ENCODE data around the gene CNDP1.
A peak's percentile ranks its signal among the peaks of the same experiment; 100 is the strongest.

The CNDP1 gene

GRCh38 chr18:74590671-74591070 lies 56.4 kb downstream of the CNDP1 start:
- DNase-seq, result no peak

- DNase-seq, result no peak
These were observed 61.1 kb downstream of the CNDP1 start for GRCh38 chr18:74595431-74595830.

GRCh38 chr18:74597034-74597661 lies 62.8 kb downstream of the CNDP1 start:
- DNase-seq, result peak; percentile 52

GRCh38 chr18:74597662-74598349 lies 63.5 kb downstream of the CNDP1 start, which contains the start of gene ZNF407:
Gene ZNF407, plus strand, starts transcription at chr18:74597870. Its CDS starts 33,150 bp downstream, at chr18:74631020.
- peak; percentile 78 for DNase-seq

- DNase-seq, result peak; percentile 58
These were observed 64.2 kb downstream of the CNDP1 start for GRCh38 chr18:74598350-74599001.

GRCh38 chr18:74604361-74604760 lies 70.1 kb downstream of the CNDP1 start:
- DNase-seq, result no peak

GRCh38 chr18:74604774-74605173 lies 70.5 kb downstream of the CNDP1 start:
- no peak for DNase-seq

GRCh38 chr18:74608681-74609080 lies 74.4 kb downstream of the CNDP1 start:
- DNase-seq, result no peak

- no peak for DNase-seq
These were observed 75.2 kb downstream of the CNDP1 start for GRCh38 chr18:74609535-74609934.

- DNase-seq, result no peak
These were observed 75.8 kb downstream of the CNDP1 start for GRCh38 chr18:74610051-74610615.

- DNase-seq, result no peak
These were observed 76.6 kb downstream of the CNDP1 start for GRCh38 chr18:74610860-74611259.

GRCh38 chr18:74611765-74612164 lies 77.5 kb downstream of the CNDP1 start:
- no peak for DNase-seq

GRCh38 chr18:74613381-74613780 lies 79.1 kb downstream of the CNDP1 start:
- no peak for DNase-seq

GRCh38 chr18:74616494-74616893 lies 82.2 kb downstream of the CNDP1 start:
- no peak for DNase-seq

- no peak for DNase-seq
These were observed 83.2 kb downstream of the CNDP1 start for GRCh38 chr18:74617486-74617885.

GRCh38 chr18:74622072-74622471 lies 87.8 kb downstream of the CNDP1 start:
- no peak for DNase-seq

- DNase-seq, result peak; percentile 15
These were observed 88.9 kb downstream of the CNDP1 start for GRCh38 chr18:74623047-74623816.

- DNase-seq, result no peak
These were observed 90.2 kb downstream of the CNDP1 start for GRCh38 chr18:74624466-74624865.

- no peak for DNase-seq
These were observed 90.9 kb downstream of the CNDP1 start for GRCh38 chr18:74625157-74625556.

GRCh38 chr18:74626049-74626874 lies 92.0 kb downstream of the CNDP1 start:
- DNase-seq, result no peak

GRCh38 chr18:74630804-74631203 lies 96.5 kb downstream of the CNDP1 start:
- DNase-seq, result no peak

- no peak for DNase-seq
These were observed 96.9 kb downstream of the CNDP1 start for GRCh38 chr18:74631212-74631611.

All from effector CD8-positive, alpha-beta T cell (primary cell).